Measurements from ENCODE around the gene PNLIPRP3.

The PNLIPRP3 gene

DNA sequence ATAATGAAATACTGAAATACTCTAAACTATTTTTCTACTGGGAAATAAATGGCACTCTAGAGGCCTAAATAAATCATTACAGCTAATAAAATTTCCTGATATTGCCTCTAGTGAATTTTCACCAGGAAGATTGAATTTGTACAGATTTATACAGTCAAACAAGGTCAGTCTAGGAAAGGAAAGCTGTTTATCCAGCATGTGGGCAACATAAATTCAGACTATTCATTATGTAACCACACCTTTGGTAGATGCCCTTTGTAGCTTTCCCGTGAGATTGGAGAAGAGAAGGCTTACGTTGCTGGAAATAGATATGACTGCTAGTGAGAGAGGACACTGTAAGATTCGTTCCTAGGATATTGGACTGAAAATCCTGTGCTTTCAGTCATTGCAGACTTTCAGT, 82.9 kb downstream of the PNLIPRP3 start:
- TF ChIP-seq POLR2A (IDR thresholded peaks at IDR 0.05; ENCODE audit: low read length) (no peak), GATA1 (IDR thresholded peaks at IDR 0.05; ENCODE audit: low read depth, low read length) (no peak)
- DNase-seq: no peak

DNA sequence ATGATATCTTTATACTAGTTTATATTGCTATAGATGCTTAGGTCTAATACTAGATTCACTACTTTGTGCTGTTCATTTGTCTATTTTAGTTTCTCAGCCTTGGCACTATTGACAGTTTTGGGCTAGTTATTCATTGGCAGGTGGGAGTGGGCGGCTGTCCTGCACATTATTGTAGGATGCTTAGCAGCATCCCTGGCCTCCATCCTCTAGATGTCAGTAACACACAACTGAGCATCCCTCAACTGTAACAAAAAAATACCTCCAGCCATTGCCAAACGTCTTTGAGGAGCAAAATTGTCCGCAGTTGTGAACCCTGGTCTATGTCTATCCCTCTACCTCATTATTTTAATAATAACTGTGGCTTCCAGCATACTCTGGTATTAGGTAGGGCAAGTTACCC, 83.7 kb downstream of the PNLIPRP3 start:
- no peak for DNase-seq
- no peak for TF ChIP-seq POLR2A (IDR thresholded peaks at IDR 0.05; ENCODE audit: low read length)
- TF ChIP-seq GATA1 (IDR thresholded peaks at IDR 0.05; ENCODE audit: low read depth, low read length): no peak

DNA sequence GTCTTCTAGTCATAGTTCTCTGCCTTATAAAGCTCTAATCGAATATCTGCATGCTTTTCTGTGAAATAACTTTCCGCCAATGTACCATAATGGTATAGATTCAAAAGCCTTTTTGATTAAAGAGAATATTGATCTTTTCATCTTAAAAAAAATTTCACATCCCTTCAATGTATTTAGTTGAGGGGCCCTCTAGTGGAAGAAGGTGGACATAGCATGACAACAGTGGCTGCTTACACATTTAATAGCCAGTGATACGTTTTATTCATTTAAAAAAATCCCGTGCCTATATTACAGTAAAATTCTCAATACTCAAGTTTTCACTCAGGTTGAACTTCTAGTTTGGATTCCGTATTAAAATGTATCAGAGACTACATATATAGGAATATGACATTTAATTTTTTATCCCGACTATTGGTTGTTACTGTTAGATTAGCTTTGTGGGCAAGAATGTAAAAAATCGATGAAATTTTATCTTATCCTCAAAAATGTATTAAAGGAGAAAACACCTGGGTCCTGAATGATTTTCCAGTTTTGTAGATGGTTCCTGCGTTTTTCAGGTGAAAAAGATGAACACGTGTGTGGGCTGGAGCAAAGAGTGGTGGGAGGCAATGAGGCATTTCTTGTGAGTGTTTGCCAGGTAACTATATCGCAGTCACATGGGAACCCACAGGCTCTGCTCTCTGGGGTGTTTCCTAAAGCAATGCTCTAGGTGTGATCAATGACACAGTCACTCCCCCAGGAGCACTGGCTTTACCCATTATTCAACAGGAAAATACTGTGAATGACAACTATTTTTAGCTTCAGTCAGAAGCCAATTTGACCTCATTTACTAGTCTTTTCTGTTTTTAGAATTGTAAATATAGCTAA, 94.0 kb downstream of the PNLIPRP3 start:
- TF ChIP-seq GATA1 (IDR thresholded peaks at IDR 0.05; ENCODE audit: low read depth, low read length): no peak
- no peak for TF ChIP-seq POLR2A (IDR thresholded peaks at IDR 0.05; ENCODE audit: low read length)
- peak; percentile 5 to 52 for DNase-seq

DNA sequence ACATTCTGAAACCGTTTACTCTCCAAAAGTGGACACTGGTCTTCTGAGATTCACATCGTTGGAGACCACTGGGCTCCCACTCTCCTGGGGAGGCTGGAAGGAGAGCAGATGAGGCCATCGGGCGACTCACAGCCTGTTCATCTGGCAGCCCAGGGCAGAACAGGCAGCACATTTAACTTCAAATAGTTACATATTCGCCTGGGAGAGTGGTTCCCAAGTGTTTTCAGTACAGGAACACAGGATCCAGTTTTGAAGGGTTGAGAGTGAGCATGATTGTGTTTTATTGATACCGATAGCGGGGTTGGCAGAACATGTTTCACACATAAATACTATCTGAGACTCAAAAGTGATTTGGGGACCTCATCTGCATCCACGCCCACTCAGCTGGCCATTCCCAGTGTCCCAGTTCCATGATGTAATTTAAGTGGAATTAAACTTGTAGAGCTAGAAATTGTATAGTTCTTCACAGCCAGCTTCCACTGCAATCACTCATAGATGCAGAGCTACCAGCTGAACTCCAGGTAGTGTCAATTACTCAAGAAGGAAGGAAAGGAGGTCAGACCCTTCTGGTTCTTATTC, 95.2 kb downstream of the PNLIPRP3 start:
- TF ChIP-seq GATA1 (IDR thresholded peaks at IDR 0.05; ENCODE audit: low read depth, low read length) (no peak), POLR2A (IDR thresholded peaks at IDR 0.05; ENCODE audit: low read length) (no peak)
- DNase-seq: no peak

DNA sequence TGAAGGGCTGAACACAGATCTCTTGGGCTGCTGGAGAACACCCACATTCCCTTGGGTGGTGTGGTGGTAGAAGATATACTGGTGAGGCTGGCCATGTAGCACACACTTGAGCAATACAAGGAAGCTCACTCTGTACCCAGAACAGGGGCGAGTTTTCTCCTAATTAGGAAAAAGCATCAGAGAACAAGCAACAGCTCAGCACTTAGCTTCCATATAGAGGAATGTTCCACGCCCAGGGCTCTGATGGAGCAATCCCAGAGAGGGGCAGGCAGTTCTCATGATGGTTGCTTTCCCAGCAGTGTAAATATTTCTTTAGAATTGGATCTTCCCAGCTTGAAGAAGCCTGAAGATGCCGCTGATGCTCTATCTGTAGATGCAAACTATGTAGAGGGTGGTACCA, 97.1 kb downstream of the PNLIPRP3 start:
- no peak for DNase-seq
- TF ChIP-seq GATA1 (IDR thresholded peaks at IDR 0.05; ENCODE audit: low read depth, low read length): no peak
- TF ChIP-seq POLR2A (IDR thresholded peaks at IDR 0.05; ENCODE audit: low read length): no peak

DNA sequence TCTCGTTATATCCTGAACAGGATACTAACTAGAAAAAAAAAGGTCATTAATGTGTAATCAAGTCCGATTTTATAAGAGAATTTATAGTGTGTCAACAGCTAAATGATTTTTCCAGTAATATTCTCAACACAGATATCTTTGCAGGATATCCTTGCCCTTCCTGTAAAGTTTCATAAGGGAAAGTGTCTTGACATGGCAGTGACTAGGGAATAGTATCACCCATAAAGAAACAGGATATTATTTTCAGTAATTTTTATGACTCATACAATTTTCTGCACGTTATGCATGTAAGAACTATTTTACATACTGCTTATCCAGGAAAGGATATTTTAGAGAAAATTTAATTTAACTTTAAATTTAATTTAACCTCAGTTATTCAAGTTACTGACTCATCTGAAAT, 98.6 kb downstream of the PNLIPRP3 start:
- DNase-seq: no peak
- TF ChIP-seq GATA1 (IDR thresholded peaks at IDR 0.05; ENCODE audit: low read depth, low read length) (no peak), POLR2A (IDR thresholded peaks at IDR 0.05; ENCODE audit: low read length) (no peak)
